ENCODE measurements around the gene TMEM255B. TPM values are rescaled to one million over a fixed set of nuclear protein-coding genes. Genes with fewer than 3 reads are reported as not detected.

The TMEM255B gene
- total and polyA plus RNA-seq, 9 of the 15 experiments (the other 6 are each of a cell fraction or from before 2014, with no cell fraction given): 0.01 to 0.75 (median 0.23) TPM

GRCh38 chr13:113746143-113746525 is 12.9 kb upstream of the TMEM255B start:
- no TSS peak for BruUV-seq (replicated peaks)
- Histone ChIP-seq H3K79me2 (ENCODE audit: control insufficient read depth, insufficient read depth, low read length) (no peaks in the 10 kb centered on the region), H4K20me1 (replicated peaks; ENCODE audit: control insufficient read depth, insufficient read depth, low read length) (peaks cover 7% of the 10 kb centered on the region; the same call in 1 of the 2 replicates), H3K9me1 (ENCODE audit: control insufficient read depth, insufficient read depth, low read length) (no peaks in the 10 kb centered on the region), H3K4me3 (no peak overlapping the region), H3K9me3 (replicated peaks; ENCODE audit: control insufficient read depth, insufficient read depth, low read depth, low read length) (no peaks in the 10 kb centered on the region; the same call in 1 of the 2 replicates), H3K9ac (ENCODE audit: insufficient read depth in 1 of 2, low read depth in 2 of 2, low read length in 2 of 2) (no peak overlapping the region), H3K4me2 (ENCODE audit: insufficient read depth, low read length) (no peak overlapping the region), H2AFZ (ENCODE audit: low read depth, low read length) (no peak overlapping the region), H3K27me3 (ENCODE audit: control insufficient read depth in 2 of 2, insufficient read depth in 2 of 2, low read length in 2 of 2) (peaks cover 3 to 78% of the 10 kb centered on the region in 2 experiments; a peak in 3 of 5 replicates), H3K36me3 (ENCODE audit: control insufficient read depth, insufficient read depth, low read length) (no peaks in the 10 kb centered on the region), H3K27ac (ENCODE audit: extremely low read depth, low read depth, low read length) (no peak overlapping the region), H3K4me1 (replicated peaks in 1 of 2; ENCODE audit: control insufficient read depth in 2 of 2, insufficient read depth in 2 of 2, low read length in 2 of 2) (peaks cover 4 to 36% of the 10 kb centered on the region in 2 experiments; a peak in 4 of 5 replicates)
- WGBS (ENCODE audit: insufficient coverage, low coverage, missing lambda C conversion rate): 5% methylated on average over 5 of the region's 5 CpGs
- ATAC-seq (no peak), DNase-seq (ENCODE audit: extremely low read depth in 1 of 4, low spot score in 3 of 4) (no peak), FAIRE-seq (no peak)
- intact Hi-C loops (cut with micrococcal nuclease) (no loop called here), in situ Hi-C loops (cut with MboI) (no loop called here)
- ChIA-PET CTCF (ENCODE audit: low intra/inter-chr PET ratio) (no interaction called here), POLR2A (interaction anchor here (1.2 kb wide), 1 partner anchor 10 kb away, joined by 4 read pairs; no protein-coding TSS in a partner anchor)
- no peak for TF ChIP-seq ARID1B (IDR thresholded peaks at IDR 0.05)
- no peak for TF ChIP-seq NONO (IDR thresholded peaks at IDR 0.05; ENCODE audit: low read depth in 2 of 2, low read length in 1 of 2)

GRCh38 chr13:113746671-113747070 is 12.4 kb upstream of the TMEM255B start:
- no peak overlapping the region for H3K9ac ChIP-seq (ENCODE audit: insufficient read depth in 1 of 2, low read depth in 2 of 2, low read length in 2 of 2)
- H3K9me1 ChIP-seq (ENCODE audit: control insufficient read depth, insufficient read depth, low read length): no peaks in the 10 kb centered on the region
- ATAC-seq: no peak
- intact Hi-C loops (cut with micrococcal nuclease) (no loop called here), in situ Hi-C loops (cut with MboI) (no loop called here)
- TF ChIP-seq RFX7 (CRISPR knock-in tag; IDR thresholded peaks at IDR 0.05) (no peak), NFRKB (IDR thresholded peaks at IDR 0.05; ENCODE audit: low read depth) (no peak), XRCC4 (IDR thresholded peaks at IDR 0.05; ENCODE audit: extremely low read depth, insufficient read depth, insufficient read length) (no peak), SIN3A (IDR thresholded peaks at IDR 0.05; ENCODE audit: borderline replicate concordance in 2 of 2, control insufficient read depth in 1 of 2, low read depth in 2 of 2, low read length in 2 of 2) (no peak), HMG20B (CRISPR knock-in tag; IDR thresholded peaks at IDR 0.05) (no peak)
- ChIA-PET POLR2A (interaction anchor here (1.2 kb wide), 1 partner anchor 9 kb away, joined by 4 read pairs; no protein-coding TSS in a partner anchor), CTCF (ENCODE audit: low intra/inter-chr PET ratio) (no interaction called here)
- H3K27me3 ChIP-seq (ENCODE audit: control insufficient read depth in 2 of 2, insufficient read depth in 2 of 2, low read length in 2 of 2): peaks cover 6 to 79% of the 10 kb centered on the region in 2 experiments
- H3K79me2 ChIP-seq (ENCODE audit: control insufficient read depth, insufficient read depth, low read length): no peaks in the 10 kb centered on the region
- DNase-seq (ENCODE audit: extremely low read depth in 1 of 4, low spot score in 3 of 4): no peak
- peaks cover 4 to 38% of the 10 kb centered on the region in 2 experiments; a peak in 4 of 5 replicates for H3K4me1 ChIP-seq (replicated peaks in 1 of 2; ENCODE audit: control insufficient read depth in 2 of 2, insufficient read depth in 2 of 2, low read length in 2 of 2)
- peaks cover 7% of the 10 kb centered on the region; the same call in 1 of the 2 replicates for H4K20me1 ChIP-seq (replicated peaks; ENCODE audit: control insufficient read depth, insufficient read depth, low read length)
- no peak overlapping the region for H3K4me3 ChIP-seq
- BruUV-seq (replicated peaks): no TSS peak
- H2AFZ ChIP-seq (ENCODE audit: low read depth, low read length): no peak overlapping the region
- no peak overlapping the region for H3K27ac ChIP-seq (ENCODE audit: extremely low read depth, low read depth, low read length)
- H3K36me3 ChIP-seq (ENCODE audit: control insufficient read depth, insufficient read depth, low read length): no peaks in the 10 kb centered on the region
- no peaks in the 10 kb centered on the region; the same call in 1 of the 2 replicates for H3K9me3 ChIP-seq (replicated peaks; ENCODE audit: control insufficient read depth, insufficient read depth, low read depth, low read length)
- FAIRE-seq: no peak
- WGBS (ENCODE audit: insufficient coverage, low coverage, missing lambda C conversion rate): 10% methylated on average over 9 of the region's 12 CpGs
- no peak overlapping the region for H3K4me2 ChIP-seq (ENCODE audit: insufficient read depth, low read length)
